ENCODE results near the gene ATP5MK.

- TF ChIP-seq HOXA7 (CRISPR knock-in tag; IDR thresholded peaks at IDR 0.05; ENCODE audit: borderline replicate concordance), result no peak
- no peak for TF ChIP-seq INSM2 (tag by site-specific recombination; IDR thresholded peaks at IDR 0.05)
- no peak for TF ChIP-seq ZNF645 (tag by site-specific recombination; IDR thresholded peaks at IDR 0.05)
- no peak for TF ChIP-seq CTCF (tag by site-specific recombination; IDR thresholded peaks at IDR 0.05)
- no peak for TF ChIP-seq ATF2 (tag by site-specific recombination; IDR thresholded peaks at IDR 0.05; ENCODE audit: low read depth)
- no peak for TF ChIP-seq ZSCAN5A (tag by site-specific recombination; IDR thresholded peaks at IDR 0.05)
- TF ChIP-seq REST (tag by site-specific recombination; IDR thresholded peaks at IDR 0.05), result no peak
- no peak for TF ChIP-seq ZBTB21 (tag by site-specific recombination; IDR thresholded peaks at IDR 0.05)
- no peak for TF ChIP-seq ZSCAN30 (tag by site-specific recombination; IDR thresholded peaks at IDR 0.05)
- no peak for TF ChIP-seq HIC1 (tag by site-specific recombination; IDR thresholded peaks at IDR 0.05)
- no peak for TF ChIP-seq ZNF777 (tag by site-specific recombination; IDR thresholded peaks at IDR 0.05; ENCODE audit: borderline replicate concordance)
- TF ChIP-seq GLI4 (tag by site-specific recombination; IDR thresholded peaks at IDR 0.05), result no peak
- TF ChIP-seq ZSCAN4 (tag by site-specific recombination; IDR thresholded peaks at IDR 0.05), result no peak
These were observed 22.0 kb downstream of the ATP5MK start for GRCh38 chr10:103374263-103374662.

Data from HEK293 (cell line).